Stimulated activated CD4-positive, alpha-beta T cell treated with anti-CD3 and anti-CD28 coated beads, TNF-alpha, amount 100 ng/mL, for 48 hours (primary cell): ENCODE measurements around the gene MMP20.

Source experiments
- DNase-seq, 3 donors: peaks; one replicate each; pipeline ENCODE4 v3.0.0-alpha.2; 2020; ENCODE audit warnings: low read depth in 3 of 3

The MMP20 gene

DNA sequence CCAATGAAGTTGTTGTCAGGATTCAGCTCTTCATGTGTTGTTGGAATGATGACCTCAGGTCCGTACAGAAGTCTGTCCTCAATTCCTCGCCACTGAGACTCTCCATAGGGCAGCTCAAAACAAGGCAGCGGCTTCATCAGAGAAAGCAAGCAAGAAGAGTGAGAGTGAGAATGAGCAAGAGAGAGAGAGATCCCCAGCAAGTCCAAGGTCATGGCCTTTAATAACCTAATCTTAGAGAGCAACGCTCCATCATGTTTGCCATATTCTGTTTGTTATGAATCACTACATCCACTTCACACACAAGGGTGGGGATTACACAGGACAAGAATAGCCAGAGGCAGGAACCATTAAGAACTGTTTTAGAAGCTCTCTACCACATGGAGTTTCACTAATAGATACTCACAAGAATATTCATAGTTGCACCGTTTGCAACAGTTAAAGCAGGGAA, 71.3 kb downstream of the MMP20 start:
- no peak for DNase-seq

DNA sequence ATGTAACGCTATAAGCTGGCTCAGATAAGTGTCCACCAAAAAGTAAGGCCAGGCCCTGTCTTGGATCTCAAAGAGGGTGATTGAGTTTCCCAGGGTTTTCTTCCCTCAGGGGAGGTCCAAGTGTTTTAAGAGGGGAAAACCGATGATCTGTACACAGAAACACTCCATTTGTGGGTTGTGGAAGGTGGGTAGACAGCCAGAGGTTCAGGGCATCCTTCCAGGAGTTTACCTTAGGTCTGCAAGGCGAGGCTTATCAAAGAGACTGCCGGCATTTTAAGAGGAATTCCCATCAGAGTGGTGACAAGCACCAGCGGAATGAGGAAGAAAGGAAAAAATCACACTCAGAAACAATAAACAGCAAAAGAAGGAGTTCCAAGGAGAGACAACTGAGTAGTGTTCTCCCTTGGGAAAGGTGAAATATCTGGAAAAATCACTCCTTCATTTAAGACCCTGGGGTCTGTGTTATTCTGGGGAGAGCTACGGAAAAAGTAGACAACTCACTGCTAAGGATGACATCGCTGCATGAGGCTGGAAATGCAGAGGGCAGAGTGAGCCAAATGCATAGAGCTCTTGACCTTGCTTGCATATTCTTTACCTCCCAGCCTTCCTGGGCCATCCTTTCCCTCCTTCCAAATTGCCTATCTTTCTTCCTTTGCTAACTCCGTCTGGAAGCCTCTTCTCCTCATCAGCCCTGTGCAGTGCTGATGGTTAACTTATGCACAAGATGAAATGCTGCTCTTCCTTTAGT, 72.5 kb downstream of the MMP20 start:
- DNase-seq: no peak

DNA sequence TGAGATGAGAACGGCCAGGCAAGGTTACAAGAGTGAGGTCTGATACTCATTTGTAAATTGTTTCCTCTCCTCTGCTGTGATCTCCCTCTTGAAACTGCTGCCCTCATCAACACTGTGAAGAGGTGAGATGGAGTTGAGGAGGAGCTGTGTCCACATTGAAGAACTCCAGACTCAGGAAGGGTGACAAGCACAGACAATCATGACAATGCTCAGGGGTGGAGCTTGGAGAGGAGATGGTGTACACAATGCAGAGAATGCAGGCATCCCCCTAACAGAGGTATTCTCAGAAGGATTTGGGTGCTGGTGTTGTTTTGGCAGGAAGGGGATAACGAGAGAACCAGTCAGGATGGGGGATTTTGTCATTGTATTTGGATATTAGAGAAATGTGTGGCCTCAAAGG, 73.1 kb downstream of the MMP20 start:
- no peak for DNase-seq

DNA sequence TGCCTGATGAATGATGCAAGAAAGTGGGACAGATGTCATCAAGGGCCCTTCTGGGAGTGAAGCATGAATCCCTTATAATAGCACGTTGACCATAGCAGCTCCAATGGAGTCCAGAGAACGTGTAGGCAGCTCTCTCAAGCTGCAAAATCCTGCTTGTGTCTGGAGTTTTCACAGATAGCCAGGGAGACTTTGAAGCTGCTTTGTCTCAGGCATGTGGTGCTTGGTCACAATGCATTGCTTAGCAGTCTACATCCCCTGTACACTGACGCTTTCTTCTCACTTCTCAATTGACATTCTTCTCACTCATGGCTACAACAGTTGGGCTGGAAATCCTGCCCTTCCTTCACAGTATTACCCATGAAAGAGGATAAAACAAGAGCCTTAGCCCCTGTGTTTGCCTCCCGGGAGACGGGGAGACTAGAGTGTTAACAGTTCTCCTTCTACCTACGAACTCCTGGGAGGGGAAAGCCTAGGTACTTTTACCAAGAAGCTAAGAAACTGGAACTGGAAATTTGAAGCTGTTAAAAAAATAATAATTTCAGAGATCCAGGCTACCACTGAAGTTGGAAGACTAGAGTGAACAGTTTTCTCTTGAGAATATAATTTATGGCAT, 73.9 kb downstream of the MMP20 start:
- DNase-seq: no peak

DNA sequence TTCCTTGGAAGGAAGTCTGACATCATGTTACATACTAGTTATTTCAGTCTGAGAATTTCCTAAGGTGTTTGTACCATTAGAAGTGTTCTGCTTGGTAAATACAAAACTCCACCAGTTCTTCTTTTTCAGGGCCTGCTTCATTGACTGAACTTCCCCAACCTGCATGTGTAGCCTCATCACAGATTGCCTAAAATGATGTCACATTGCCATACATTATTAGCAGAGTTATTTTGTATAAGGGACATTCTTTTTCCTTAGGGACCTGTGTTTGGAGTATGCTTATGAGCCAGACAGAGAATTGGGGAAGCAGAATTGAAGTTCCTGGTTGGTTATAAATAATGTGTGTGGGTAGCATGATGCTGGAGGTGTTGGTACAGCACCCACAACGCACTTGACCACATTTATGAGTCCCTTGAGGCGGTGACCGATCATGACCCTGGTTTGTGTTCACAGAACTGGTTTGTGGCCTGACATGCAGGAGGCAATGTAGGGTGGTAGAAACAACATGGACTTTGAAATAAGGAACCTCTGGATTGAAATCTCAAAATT, 78.1 kb downstream of the MMP20 start:
- DNase-seq: no peak

DNA sequence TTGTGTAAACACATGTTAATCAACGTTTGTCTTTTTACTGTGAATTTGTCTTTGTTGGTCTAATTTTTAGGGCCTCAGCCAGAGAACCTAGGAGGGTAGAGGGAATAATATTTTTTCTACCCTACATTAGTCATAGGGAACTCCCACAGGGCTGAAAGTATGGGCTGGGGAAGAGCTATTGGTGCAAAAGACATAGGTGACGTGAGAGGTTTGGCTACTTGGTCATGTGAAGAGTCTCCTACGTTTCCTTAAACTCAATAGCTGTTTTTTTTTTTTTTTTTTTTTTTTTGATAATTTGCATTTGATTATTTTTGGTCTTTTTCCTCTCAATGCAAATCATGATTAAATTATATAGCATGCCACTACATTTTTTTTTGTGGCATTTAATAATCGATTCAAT, 78.7 kb downstream of the MMP20 start:
- no peak for DNase-seq

DNA sequence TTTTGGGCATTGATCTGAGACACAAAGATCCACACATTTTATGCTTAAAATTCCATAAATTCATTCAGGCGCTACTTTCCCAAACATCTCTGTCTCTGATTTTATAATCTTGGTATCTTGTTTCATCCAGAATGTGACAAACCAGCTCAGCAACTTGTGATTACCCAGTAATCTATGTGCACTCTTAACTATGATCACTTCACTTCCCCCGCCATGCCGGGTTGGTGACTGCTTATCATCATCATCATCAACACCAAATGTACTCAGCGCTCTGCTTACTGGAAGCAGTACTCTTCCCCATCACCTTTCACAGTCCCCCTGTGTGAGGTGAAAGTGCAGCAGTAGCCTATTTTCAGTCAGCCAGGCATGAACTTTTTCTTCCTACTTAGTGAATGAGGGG, 79.4 kb downstream of the MMP20 start:
- DNase-seq: no peak

DNA sequence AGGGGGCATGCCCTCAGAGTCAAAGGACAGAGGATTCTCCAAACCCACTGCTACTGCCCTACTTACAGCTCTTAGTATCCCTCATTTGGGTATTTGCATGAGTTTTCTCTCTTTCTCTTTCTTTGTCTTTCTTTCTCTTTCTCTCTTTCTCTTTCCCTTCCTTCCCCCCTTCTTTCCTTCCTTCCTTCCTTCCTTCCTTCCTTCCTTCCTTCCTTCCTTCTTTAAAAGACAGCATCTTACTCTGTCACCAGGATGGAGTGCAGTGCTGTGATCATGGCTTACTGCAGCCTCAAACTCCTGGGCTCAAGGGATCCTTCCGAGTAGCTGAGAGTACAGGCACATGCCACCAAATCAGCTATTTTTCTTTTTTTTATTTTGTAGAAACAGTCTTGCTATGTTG, 80.5 kb downstream of the MMP20 start:
- DNase-seq: no peak

DNA sequence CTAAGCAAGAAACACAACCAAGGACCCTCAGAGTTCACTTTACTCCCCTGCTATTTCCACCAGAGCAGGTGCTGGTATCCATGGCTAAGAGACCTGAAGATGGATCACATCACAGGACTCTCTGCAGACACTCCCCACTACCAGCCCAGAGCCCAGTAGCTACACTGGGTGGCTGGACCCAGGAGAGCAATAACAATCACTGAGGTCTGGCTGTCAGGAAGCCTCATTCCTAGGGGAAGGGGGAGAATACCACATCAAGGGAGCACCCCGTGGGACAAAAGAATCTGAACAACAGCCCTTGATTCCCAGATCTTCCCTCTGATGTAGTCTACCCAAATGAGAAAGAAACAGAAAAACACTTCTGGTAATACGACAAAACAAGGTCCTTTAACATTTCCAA, 85.6 kb downstream of the MMP20 start:
- no peak for DNase-seq

DNA sequence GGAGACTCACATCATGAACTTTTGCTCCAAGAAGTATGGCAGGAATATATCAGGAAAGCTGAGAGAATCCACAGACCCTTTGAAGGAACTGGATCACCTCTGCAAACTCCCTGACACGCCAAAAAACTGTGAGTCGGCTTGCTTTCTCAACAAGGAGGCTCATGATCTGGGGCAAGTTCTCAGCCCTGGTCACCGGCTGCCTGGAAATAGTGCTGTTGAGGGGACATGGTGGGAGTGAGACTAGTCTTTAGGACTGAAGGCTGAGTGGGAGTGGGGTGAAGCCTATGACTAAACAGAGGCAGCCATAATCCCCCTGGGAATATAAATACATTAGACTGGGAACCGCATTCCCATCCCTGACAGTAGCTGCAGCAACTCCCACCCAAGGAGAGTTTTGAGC, 86.2 kb downstream of the MMP20 start:
- no peak for DNase-seq

DNA sequence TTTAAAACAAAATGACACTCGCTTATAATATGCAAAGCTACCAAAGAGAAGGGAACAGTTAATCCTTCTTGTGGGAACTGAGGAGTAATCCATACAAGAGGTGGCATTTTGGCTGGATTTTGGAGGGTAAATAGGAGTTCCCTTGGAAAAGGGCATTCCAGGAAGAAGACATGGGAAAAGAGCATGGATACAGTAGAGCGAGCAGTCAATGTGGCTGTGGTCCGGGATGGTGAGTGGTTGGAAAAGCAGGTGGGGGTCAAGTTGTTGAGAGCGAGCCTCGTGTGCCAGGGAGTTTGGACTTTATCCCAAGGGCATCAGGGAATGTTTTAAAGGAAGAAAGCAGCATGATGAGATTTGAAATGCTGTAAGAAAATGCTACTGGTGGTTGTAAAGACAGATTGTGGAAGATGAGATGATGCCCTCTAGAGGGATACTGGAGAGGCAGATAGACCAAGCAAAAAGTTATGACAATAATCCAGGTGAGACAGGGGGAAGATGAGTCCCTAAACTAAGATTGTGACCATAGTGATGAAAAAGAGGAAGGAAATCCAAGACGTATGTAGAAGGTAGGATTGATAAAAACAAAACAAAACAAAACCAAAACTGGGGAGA, 90.8 kb downstream of the MMP20 start:
- no peak for DNase-seq

DNA sequence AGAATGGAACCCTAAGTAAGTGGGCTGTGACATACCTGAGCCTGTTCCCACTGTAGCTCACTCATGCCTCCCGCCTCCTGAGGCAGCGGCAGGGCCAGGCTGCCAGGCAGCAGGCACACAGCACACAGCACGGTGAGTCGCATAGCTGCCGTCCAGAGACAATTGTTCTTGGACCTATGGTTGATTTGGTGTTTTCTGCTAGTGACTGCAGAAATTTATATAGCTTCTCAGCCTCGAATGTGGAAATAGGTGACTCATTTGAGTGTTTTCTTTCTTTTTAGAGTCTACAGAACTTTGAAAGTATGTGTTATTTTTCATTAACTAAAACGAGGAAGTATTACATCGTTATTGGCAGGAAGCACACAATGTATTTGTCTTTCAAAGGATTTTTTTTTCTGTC, 94.6 kb downstream of the MMP20 start, which contains the start of gene MMP7:
Gene MMP7, minus strand, starts transcription at position 190 of the 400 bp plus-strand sequence. Its CDS starts 47 bp downstream, at position 143.
- no peak for DNase-seq

DNA sequence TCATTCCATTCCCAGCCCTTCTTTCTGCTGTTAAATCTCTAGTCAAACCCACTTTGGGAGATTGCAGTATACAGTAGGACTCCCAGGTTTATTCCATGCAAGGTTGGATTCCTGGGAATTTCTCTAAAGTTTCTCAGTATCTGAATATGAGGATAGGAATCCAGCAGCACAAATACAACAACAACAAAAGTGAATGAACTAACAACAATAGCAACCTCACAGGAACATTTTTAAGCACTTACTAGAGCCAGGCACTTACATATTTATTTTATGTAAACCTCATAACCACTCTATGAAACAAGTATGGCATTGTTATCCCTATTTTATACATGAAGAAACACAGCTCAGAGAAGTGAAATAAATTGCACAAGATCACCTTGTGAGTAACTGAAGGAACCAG, 96.5 kb downstream of the MMP20 start:
- DNase-seq: no peak

DNA sequence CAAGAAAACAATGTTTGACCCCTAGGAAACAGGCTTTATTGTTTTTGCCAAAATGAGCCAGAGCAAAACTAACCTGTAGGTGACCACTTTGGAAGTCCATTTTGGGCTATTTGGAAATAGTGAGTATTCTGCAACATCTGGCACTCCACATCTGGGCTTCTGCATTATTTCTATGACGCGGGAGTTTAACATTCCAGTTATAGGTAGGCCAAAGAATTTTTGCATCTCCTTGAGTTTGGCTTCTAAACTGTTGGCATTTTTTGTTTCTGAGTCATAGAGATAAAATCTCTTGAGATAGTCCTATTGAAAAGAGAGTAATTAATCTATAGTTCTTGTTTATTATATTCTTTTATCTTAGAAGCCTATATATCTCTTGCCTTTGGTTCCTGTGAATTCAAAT, 97.4 kb downstream of the MMP20 start:
- DNase-seq: no peak

DNA sequence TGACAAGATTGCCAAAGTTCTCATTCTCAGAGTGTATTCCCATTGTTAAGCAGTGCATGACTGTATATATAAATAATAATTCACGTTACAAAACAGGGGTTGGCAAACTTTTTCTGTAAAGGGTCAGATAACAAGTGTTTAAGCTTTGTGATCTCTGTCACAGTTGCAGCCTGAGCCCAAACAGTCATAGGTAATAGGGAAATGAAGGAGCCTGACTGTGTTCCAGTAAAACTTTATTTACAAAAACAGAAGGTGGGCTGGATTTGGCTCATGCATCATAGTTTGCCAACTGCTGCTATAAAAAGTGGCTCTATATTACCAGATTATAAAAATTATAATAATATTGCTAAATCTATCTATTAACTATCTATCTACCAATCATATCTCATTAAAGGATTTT, 98.1 kb downstream of the MMP20 start:
- DNase-seq: no peak
